Right ventricle myocardium inferior (tissue), 1 donor: ENCODE data around the gene RETREG1. TPM values are rescaled to one million over a fixed set of nuclear protein-coding genes. Genes with fewer than 3 reads are reported as not detected.

ENCODE experiments used
- ATAC-seq: fragments of 200-7000 bp; cut with Tn5 transposase; one replicate; pipeline ENCODE4 v1.9.1; 2020; ENCODE audit warnings: mild to moderate bottlenecking, moderate library complexity
- DNase-seq: peaks from one replicate; pipeline ENCODE4 v3.0.0; 2021; ENCODE audit errors: missing footprints
- intact Hi-C: fragments of 100-400 bp; cut with DNase I; formaldehyde crosslinking; loops from one replicate; pipeline ENCODE4 v1.11.0; 2022
- total RNA-seq: library from RNA; stranded (reverse); fragmentation: NEBNext Ultra II Directional; extraction: Animal tissue kit (Norgen Biotek cat#: 25700); gene quantifications from one replicate; pipeline ENCODE4 v1.2.1, GENCODE V29; 2021
- donor health status: DM: no; HTN: yes; CAD: no; lungs with severe emphysema.

Gene RETREG1
- total RNA-seq, 1 donor from 2014 or later: 197 TPM

DNA sequence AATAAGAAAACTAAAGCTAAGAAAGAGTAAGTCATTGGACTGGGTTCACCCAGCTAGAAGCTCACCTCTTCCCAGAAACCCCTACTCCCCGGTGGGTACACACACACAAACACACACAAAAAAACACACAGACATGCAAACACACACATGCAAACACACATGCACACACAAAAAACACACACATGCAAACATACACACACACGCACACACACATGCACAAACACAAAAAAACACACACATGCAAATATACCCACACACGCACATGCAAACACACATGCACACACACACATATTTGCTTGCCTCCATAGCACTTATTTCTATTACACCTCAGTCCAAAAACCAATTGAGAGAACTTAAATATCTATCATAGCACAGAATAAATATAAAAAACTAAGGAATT lies 26.1 kb downstream of the RETREG1 start:
- ATAC-seq (no peak), DNase-seq (no peak)
- intact Hi-C loops: no loop called here

- no peak for DNase-seq
- intact Hi-C loops: no loop called here
- ATAC-seq: no peak
These were observed 27.1 kb downstream of the RETREG1 start for GRCh38 chr5:16589658-16590057.

DNA sequence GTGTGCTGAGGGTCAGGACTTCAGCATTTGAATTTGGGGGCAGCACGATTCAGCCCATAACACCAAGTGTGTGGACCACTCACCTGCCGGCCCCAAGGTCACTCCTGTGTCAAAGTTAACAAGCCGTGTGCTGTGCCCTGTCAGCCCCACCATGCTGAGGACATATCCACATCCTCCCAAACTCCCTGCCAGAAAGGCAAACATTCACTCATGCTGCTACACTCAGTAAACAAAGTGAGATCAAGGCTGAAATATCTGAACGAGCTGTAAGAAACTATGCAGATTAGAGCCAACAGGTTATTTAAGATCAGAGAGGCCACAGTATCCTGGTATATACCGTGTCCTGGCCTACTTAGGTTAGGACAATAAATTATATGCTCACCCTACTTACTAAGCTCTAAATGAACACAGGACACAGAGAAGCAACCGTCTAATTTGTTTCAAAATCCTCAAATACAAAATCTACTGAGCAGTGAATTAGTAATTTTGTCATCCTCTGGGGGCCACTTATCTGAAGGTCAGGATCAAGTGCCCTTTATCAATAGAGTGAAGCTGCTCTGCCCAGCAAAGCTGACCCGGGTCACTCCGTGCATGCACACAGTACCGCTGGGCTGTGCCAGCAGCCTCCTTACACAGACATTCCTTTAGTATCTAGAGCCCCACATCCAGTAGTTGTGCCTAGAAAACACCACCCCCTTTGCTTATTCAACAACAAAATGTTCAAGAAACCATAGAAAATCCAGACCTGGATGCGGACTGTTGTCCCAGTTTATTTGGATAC lies 28.2 kb downstream of the RETREG1 start:
- intact Hi-C loops: no loop called here
- no peak for DNase-seq
- peak; percentile 56 for ATAC-seq

- DNase-seq: no peak
- intact Hi-C loops: no loop called here
- no peak for ATAC-seq
These were observed 30.2 kb downstream of the RETREG1 start for GRCh38 chr5:16586556-16586955.

GRCh38 chr5:16585041-16585667 lies 31.6 kb downstream of the RETREG1 start:
- intact Hi-C loops: no loop called here
- no peak for ATAC-seq
- no peak for DNase-seq

- intact Hi-C loops: no loop called here
- ATAC-seq (no peak), DNase-seq (no peak)
These were observed 34.7 kb downstream of the RETREG1 start for GRCh38 chr5:16582081-16582480.

GRCh38 chr5:16580382-16580781 lies 36.4 kb downstream of the RETREG1 start:
- intact Hi-C loops: no loop called here
- ATAC-seq: peak; percentile 65

DNA sequence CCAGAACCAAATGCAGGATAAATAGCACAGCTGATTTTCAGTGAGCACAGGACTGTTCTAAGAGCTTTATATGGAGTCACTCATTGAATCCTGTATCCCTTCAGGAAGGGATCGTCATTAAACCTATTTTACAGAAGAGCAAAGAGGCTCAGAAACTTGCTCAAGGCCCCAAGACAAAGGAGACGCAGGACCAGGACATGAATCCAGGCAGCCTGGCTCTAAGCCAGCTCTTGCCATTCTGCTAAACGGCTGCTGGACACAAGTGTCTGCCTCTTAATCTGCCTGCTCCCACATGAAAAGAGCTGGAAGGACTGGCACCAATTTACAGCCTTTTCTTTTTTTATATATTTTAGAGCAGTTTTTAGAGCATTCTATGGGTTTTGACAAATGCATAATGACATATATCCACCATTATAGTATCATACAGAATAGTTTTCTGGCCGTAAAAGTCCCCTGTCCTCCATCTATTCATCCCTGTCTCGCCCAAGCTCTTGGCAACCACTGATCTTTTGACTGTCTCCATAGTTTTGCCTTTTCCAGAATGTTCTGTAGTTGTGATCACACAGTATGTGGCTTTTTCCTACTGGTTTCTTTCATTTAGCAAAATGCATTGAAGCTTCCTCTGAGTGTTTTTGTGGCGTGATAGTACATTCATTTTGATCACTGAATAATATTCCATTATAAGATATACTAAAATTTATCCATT lies 37.5 kb downstream of the RETREG1 start:
- ATAC-seq (no peak), DNase-seq (no peak)
- intact Hi-C loops: no loop called here

More at GRCh38 chr5:16580382-16580781, 36.4 kb downstream of the RETREG1 start:
- DNase-seq: no peak

GRCh38 chr5:16578474-16578883 lies 38.3 kb downstream of the RETREG1 start:
- DNase-seq: no peak

GRCh38 chr5:16577677-16578076 lies 39.1 kb downstream of the RETREG1 start:
- intact Hi-C loops: no loop called here

More at GRCh38 chr5:16578474-16578883, 38.3 kb downstream of the RETREG1 start:
- no peak for ATAC-seq
- intact Hi-C loops: no loop called here

DNA sequence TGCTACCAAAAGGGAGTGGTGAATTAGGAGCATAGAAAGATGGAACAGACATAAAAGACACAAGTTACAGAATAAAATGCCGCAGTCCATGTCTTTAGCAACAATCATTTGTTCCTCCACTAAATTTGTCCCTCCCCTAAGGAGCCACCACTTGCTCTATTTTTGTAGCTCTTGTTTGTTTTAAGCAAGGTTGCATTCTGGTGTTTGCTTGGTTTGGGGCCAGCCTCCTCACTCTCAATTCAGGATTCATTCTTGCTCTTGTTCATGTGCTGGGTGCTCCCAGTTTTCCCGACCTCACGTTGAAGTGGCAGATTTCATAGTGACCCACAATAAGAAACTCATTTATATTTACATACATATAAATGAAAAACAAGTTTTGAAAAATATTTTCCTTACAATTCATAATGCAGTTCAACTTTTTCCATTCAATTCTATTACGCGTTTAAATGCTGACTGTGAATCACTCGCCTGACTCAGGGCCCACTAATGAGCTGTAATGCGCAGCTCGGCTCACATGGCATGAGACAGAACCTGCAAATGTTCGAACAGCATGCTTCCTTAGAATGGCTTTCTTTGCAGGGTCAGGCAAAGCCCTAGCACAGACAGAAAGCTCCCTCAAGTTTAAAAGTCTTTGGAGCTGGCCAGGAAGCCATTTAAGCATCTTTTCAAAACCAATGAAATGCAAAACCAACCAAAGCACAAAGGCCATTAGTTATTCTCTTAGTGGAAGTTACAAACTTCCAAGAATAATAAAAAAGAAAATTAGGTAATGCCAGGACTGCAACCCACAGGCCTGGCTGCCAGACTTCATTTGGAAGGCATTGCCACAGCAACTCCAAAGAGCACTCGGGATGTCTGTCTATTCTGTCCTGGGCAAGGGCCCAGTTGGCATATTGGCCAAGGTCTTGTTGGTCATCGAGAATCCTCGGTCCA lies 41.7 kb downstream of the RETREG1 start:
- ATAC-seq: peak; percentile 62
- intact Hi-C loops: no loop called here
- DNase-seq: no peak

More at GRCh38 chr5:16577677-16578076, 39.1 kb downstream of the RETREG1 start:
- no peak for ATAC-seq
- DNase-seq: no peak

- ATAC-seq (no peak), DNase-seq (no peak)
- intact Hi-C loops: no loop called here
These were observed 43.4 kb downstream of the RETREG1 start for GRCh38 chr5:16573401-16573800.

DNA sequence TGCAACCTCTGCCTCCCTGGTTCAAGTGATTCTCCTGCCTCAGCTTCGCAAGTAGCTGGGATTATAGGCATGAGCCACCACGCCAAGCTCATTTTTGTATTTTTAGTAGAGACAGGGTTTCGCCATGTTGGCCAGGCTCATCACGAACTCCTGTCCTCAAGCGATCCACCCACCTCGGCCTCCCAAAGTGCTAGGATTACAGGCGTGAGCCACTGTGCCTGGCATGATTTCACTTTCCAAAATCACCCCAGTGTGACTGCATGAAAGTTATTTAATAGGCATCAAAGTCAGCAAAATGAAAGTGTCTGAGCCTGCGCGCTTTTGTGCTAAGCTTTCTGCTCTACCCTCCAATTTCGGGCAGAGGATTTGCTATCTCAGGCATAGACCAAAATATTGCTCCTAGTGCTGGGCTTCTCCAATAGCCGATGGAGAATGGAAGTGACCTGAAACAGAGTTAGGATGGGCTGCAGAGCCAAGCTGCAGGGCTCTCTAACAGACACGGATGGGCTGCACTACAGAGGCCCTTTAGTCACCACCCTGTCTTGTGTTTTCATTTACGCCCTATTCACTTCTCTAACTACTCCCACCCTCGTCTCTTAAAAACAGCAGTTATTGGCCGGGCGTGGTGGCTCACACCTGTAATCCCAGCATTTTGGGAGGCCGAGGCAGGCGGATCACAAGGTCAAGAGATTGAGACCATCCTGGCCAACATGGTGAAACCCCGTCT lies 44.3 kb downstream of the RETREG1 start:
- ATAC-seq (no peak), DNase-seq (no peak)
- intact Hi-C loops: no loop called here

GRCh38 chr5:16571016-16571415 lies 45.8 kb downstream of the RETREG1 start:
- DNase-seq (no peak), ATAC-seq (no peak)
- intact Hi-C loops: no loop called here

- DNase-seq (no peak), ATAC-seq (no peak)
- intact Hi-C loops: no loop called here
These were observed 46.5 kb downstream of the RETREG1 start for GRCh38 chr5:16570121-16570815.

GRCh38 chr5:16568875-16569580 lies 47.8 kb downstream of the RETREG1 start:
- DNase-seq (no peak), ATAC-seq (no peak)
- intact Hi-C loops: no loop called here

DNA sequence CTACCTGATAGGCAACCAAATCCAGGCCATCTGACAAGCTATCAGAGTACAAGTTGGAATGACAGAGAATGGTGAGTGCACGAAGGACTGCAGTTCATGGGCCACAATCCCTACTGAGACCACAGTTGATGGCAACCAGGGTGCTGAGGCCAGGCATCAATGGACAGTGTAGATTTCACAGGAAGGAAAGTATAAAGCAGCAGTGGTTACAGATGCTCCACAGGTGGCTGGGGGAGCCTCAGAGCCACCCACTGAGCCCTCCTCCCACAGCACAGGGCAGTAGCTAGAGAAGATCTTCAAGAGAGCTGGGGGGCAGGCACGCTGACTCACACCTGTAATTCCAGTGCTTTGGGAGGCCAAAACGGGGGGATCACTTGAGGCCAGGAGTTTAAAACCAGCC lies 49.4 kb downstream of the RETREG1 start:
- ATAC-seq (no peak), DNase-seq (no peak)
- intact Hi-C loops: no loop called here
